Neuronal stem cell (in vitro differentiated cells): ENCODE data around the gene LBX1.

ENCODE experiments used
- DNase-seq: peaks from one replicate; pipeline ENCODE4 v3.0.0-alpha.2; 2013; ENCODE audit warnings: low spot score
- H2AFZ ChIP-seq: one replicate; pipeline ENCODE4 v1.6.1; 2013; ENCODE audit warnings: mild to moderate bottlenecking, low read length, inconsistent platforms
- H2AK5ac ChIP-seq: 2 replicates; pipeline ENCODE4 v1.6.1; 2013; ENCODE audit warnings: low read depth, mild to moderate bottlenecking, inconsistent platforms, low read length, moderate library complexity, mixed read lengths
- H2BK120ac ChIP-seq: 2 replicates; pipeline ENCODE4 v1.6.1; 2013; ENCODE audit warnings: low read depth, mild to moderate bottlenecking, inconsistent platforms, low read length, moderate library complexity, mixed read lengths
- H2BK12ac ChIP-seq: one replicate; pipeline ENCODE4 v1.6.1; 2013; ENCODE audit warnings: low read length, inconsistent platforms
- H2BK15ac ChIP-seq: 2 replicates; pipeline ENCODE4 v1.6.1; 2013; ENCODE audit warnings: mild to moderate bottlenecking, low read length, inconsistent platforms, mixed read lengths
- H2BK5ac ChIP-seq: one replicate; pipeline ENCODE4 v1.6.1; 2013; ENCODE audit warnings: inconsistent platforms, mild to moderate bottlenecking, low read length, moderate library complexity
- H3K14ac ChIP-seq: one replicate; pipeline ENCODE4 v1.6.1; 2013; ENCODE audit warnings: low read length, inconsistent platforms
- H3K18ac ChIP-seq: 2 replicates; pipeline ENCODE4 v1.6.1; 2013; ENCODE audit warnings: low read length, inconsistent platforms
- H3K23ac ChIP-seq: 2 replicates; pipeline ENCODE4 v1.6.1; 2013; ENCODE audit warnings: low read depth, mild to moderate bottlenecking, mixed read lengths, low read length, inconsistent platforms; ENCODE audit not compliant: poor library complexity
- H3K27ac ChIP-seq: replicated peaks from 3 replicates; pipeline ENCODE4 v1.5.1; 2013; ENCODE audit warnings: low read length, inconsistent platforms
- H3K27me3 ChIP-seq, 3 experiments: 2 replicates each; pipeline ENCODE4 v1.6.1; 2013; ENCODE audit warnings: low read length in 3 of 3, mild to moderate bottlenecking in 2 of 3, inconsistent platforms in 1 of 3, low read depth in 1 of 3, mixed read lengths in 1 of 3, moderate library complexity in 1 of 3; ENCODE audit not compliant: control insufficient read depth in 3 of 3, insufficient read depth in 3 of 3
- H3K36me3 ChIP-seq, 2 donors: replicated peaks in 1 of 2; 2 replicates each; pipeline ENCODE4 v1.6.1; 2013; ENCODE audit warnings: low read length in 2 of 2; ENCODE audit not compliant: control insufficient read depth in 2 of 2, insufficient read depth in 2 of 2
- H3K4ac ChIP-seq: 2 replicates; pipeline ENCODE4 v1.6.1; 2013; ENCODE audit warnings: inconsistent platforms, mild to moderate bottlenecking, low read length, moderate library complexity
- H3K4me1 ChIP-seq, 2 donors: 1 replicate in 1 of 2; 2 replicates in 1 of 2; pipeline ENCODE4 v1.6.1; 2013; ENCODE audit warnings: low read length in 2 of 2, low read depth in 1 of 2; ENCODE audit not compliant: control insufficient read depth in 2 of 2, insufficient read depth in 1 of 2
- H3K4me2 ChIP-seq: one replicate; pipeline ENCODE4 v1.6.1; 2013; ENCODE audit warnings: mild to moderate bottlenecking, low read length, inconsistent platforms; ENCODE audit not compliant: insufficient read depth, poor library complexity, severe bottlenecking
- H3K4me3 ChIP-seq, 2 donors: 2 replicates each; pipeline ENCODE4 v1.5.1; 2013; ENCODE audit warnings: low read length in 2 of 2, mild to moderate bottlenecking in 2 of 2, inconsistent platforms in 1 of 2, moderate library complexity in 1 of 2
- H3K79me1 ChIP-seq: one replicate; pipeline ENCODE4 v1.6.1; 2013; ENCODE audit warnings: low read depth, mild to moderate bottlenecking, inconsistent platforms, low read length, moderate library complexity
- H3K9ac ChIP-seq: one replicate; pipeline ENCODE4 v1.6.1; 2013; ENCODE audit warnings: mild to moderate bottlenecking, low read depth, low read length, inconsistent platforms; ENCODE audit not compliant: poor library complexity
- H3K9me3 ChIP-seq, 2 donors: replicated peaks in 1 of 2; 2 replicates each; pipeline versions ENCODE3 to v1.6.1; 2013; ENCODE audit warnings: low read length in 2 of 2, mild to moderate bottlenecking in 2 of 2, inconsistent platforms in 1 of 2, low read depth in 1 of 2, mixed read lengths in 1 of 2, moderate library complexity in 1 of 2; ENCODE audit not compliant: control insufficient read depth in 2 of 2, insufficient read depth in 1 of 2
- H4K8ac ChIP-seq: one replicate; pipeline ENCODE4 v1.6.1; 2013; ENCODE audit warnings: low read depth, mild to moderate bottlenecking, inconsistent platforms, low read length, moderate library complexity
- H4K91ac ChIP-seq: one replicate; pipeline ENCODE4 v1.6.1; 2013; ENCODE audit warnings: low read length, low read depth, mild to moderate bottlenecking, inconsistent platforms; ENCODE audit not compliant: poor library complexity
- WGBS, 2 donors: extraction: QIAGEN DNeasy Blood & Tissue Kit; methylation state at CpG; one replicate each; pipeline ENCODE4 v1.1.7; 2013; ENCODE audit warnings: missing lambda C conversion rate in 2 of 2, mixed read lengths in 1 of 2; ENCODE audit not compliant: insufficient read length in 2 of 2, insufficient replicate concordance in 1 of 2; ENCODE audit errors: extremely low coverage in 2 of 2; 5-methylcytosine and 5-hydroxymethylcytosine counted together

The LBX1 gene

GRCh38 chr10:101219946-101220451, 9.3 kb downstream of the LBX1 start:
- no peak overlapping the region for H4K91ac ChIP-seq
- H3K27ac ChIP-seq, result no peak overlapping the region
- H3K9ac ChIP-seq, result no peak overlapping the region
- peaks cover 4 to 10% of the 10 kb centered on the region in 2 donors for H3K9me3 ChIP-seq
- no peak overlapping the region for H2BK120ac ChIP-seq
- H2BK5ac ChIP-seq, result no peak overlapping the region
- peaks cover 77 to 100% (median 100%) of the 10 kb centered on the region in 3 experiments for H3K27me3 ChIP-seq
- no peaks in the 10 kb centered on the region for H3K79me1 ChIP-seq
- H3K4me1 ChIP-seq, result peaks cover 6 to 12% of the 10 kb centered on the region in 2 donors
- no peaks in the 10 kb centered on the region for H3K36me3 ChIP-seq
- no peak overlapping the region for H3K23ac ChIP-seq
- no peak overlapping the region for H3K4ac ChIP-seq
- H2AK5ac ChIP-seq, result no peak overlapping the region
- no peak overlapping the region for H4K8ac ChIP-seq
- H2AFZ ChIP-seq, result no peak overlapping the region
- no peak overlapping the region for H3K18ac ChIP-seq
- H3K14ac ChIP-seq, result no peak overlapping the region
- WGBS, 2 donors, result no CpG with 5 or more reads among the region's 3 CpGs
- H3K4me2 ChIP-seq, result no peak overlapping the region
- H3K4me3 ChIP-seq, result no peak overlapping the region
- DNase-seq, result no peak
- H2BK12ac ChIP-seq, result no peak overlapping the region
- no peak overlapping the region for H2BK15ac ChIP-seq

- no CpG with 5 or more reads among the region's 26 CpGs for WGBS, 2 donors
- H2AFZ ChIP-seq, result no peak overlapping the region
- peaks cover 8 to 14% of the 10 kb centered on the region in 2 donors for H3K4me1 ChIP-seq
- no peak overlapping the region for H2BK12ac ChIP-seq
- no peak overlapping the region for H3K23ac ChIP-seq
- no peak overlapping the region for H3K27ac ChIP-seq
- H3K9me3 ChIP-seq, result peaks cover 4 to 10% of the 10 kb centered on the region in 2 donors
- peaks cover 71 to 100% (median 99%) of the 10 kb centered on the region in 3 experiments for H3K27me3 ChIP-seq
- no peak overlapping the region for H3K9ac ChIP-seq
- no peaks in the 10 kb centered on the region for H3K79me1 ChIP-seq
- no peak overlapping the region for H4K91ac ChIP-seq
- no peak overlapping the region for H3K4me2 ChIP-seq
- no peaks in the 10 kb centered on the region for H3K36me3 ChIP-seq
- no peak overlapping the region for H2AK5ac ChIP-seq
- DNase-seq, result no peak
- no peak overlapping the region for H2BK5ac ChIP-seq
- no peak overlapping the region for H3K4me3 ChIP-seq
- no peak overlapping the region for H4K8ac ChIP-seq
- H3K18ac ChIP-seq, result no peak overlapping the region
- H3K14ac ChIP-seq, result no peak overlapping the region
- no peak overlapping the region for H2BK15ac ChIP-seq
- H3K4ac ChIP-seq, result no peak overlapping the region
- H2BK120ac ChIP-seq, result no peak overlapping the region
These were observed 9.9 kb downstream of the LBX1 start for GRCh38 chr10:101219139-101219945.

- no peaks in the 10 kb centered on the region for H3K36me3 ChIP-seq
- H3K4me3 ChIP-seq, result no peak overlapping the region
- H2AK5ac ChIP-seq, result no peak overlapping the region
- H2BK15ac ChIP-seq, result no peak overlapping the region
- peak overlapping the region; percentile 20 for H3K18ac ChIP-seq
- no peak overlapping the region for H3K27ac ChIP-seq
- H3K23ac ChIP-seq, result no peak overlapping the region
- H3K79me1 ChIP-seq, result no peaks in the 10 kb centered on the region
- no peak overlapping the region for H3K4me2 ChIP-seq
- H3K4me1 ChIP-seq, result peaks cover 8 to 14% of the 10 kb centered on the region in 2 donors
- WGBS, 2 donors, result no CpG with 5 or more reads among the region's 27 CpGs
- DNase-seq, result no peak
- peak overlapping the region; percentile 14 for H3K9ac ChIP-seq
- no peak overlapping the region for H4K8ac ChIP-seq
- no peak overlapping the region for H2BK120ac ChIP-seq
- H3K9me3 ChIP-seq, result peaks cover 2 to 5% of the 10 kb centered on the region in 2 donors
- H2BK5ac ChIP-seq, result no peak overlapping the region
- peaks cover 65 to 97% (median 96%) of the 10 kb centered on the region in 3 experiments for H3K27me3 ChIP-seq
- no peak overlapping the region for H4K91ac ChIP-seq
- no peak overlapping the region for H3K14ac ChIP-seq
- no peak overlapping the region for H2BK12ac ChIP-seq
- H3K4ac ChIP-seq, result no peak overlapping the region
- no peak overlapping the region for H2AFZ ChIP-seq
These were observed 10.7 kb downstream of the LBX1 start for GRCh38 chr10:101218351-101219138.
